ENCODE results near the gene C11orf52.
"Not testable (repeated sequence)": the region's sequence is repeated elsewhere in the genome, so short reads cannot be mapped to it uniquely, and the experiment has no call there.

Gene C11orf52

GRCh38 chr11:111913031-111913861, 5.5 kb upstream of the C11orf52 start:
- DNase-seq = no peak

GRCh38 chr11:111913997-111914396, 4.7 kb upstream of the C11orf52 start:
- DNase-seq = peak; percentile 46

GRCh38 chr11:111916768-111917167, 1.9 kb upstream of the C11orf52 start:
- DNase-seq = no peak

GRCh38 chr11:111917312-111917711, 1.4 kb upstream of the C11orf52 start:
- DNase-seq = no peak

GRCh38 chr11:111917788-111918187, 925 bp upstream of the C11orf52 start:
- no peak for DNase-seq

GRCh38 chr11:111920908-111921307, 2.2 kb downstream of the C11orf52 start:
- DNase-seq = no peak

- DNase-seq = no peak
These were observed 3.0 kb downstream of the C11orf52 start for GRCh38 chr11:111921541-111922230.

- peak; percentile 40 for DNase-seq
These were observed 4.1 kb downstream of the C11orf52 start for GRCh38 chr11:111922803-111923202.

GRCh38 chr11:111923351-111923788, 4.7 kb downstream of the C11orf52 start:
- no peak for DNase-seq

- no peak for DNase-seq
These were observed 5.2 kb downstream of the C11orf52 start for GRCh38 chr11:111923951-111924350.

GRCh38 chr11:111925953-111926352, 7.2 kb downstream of the C11orf52 start:
- no peak for DNase-seq

GRCh38 chr11:111926505-111927391, 8.0 kb downstream of the C11orf52 start:
- peak; percentile 95 for DNase-seq

- no peak for DNase-seq
These were observed 11.8 kb downstream of the C11orf52 start for GRCh38 chr11:111930472-111930871.

GRCh38 chr11:111932611-111932950, 13.9 kb downstream of the C11orf52 start:
- no peak for DNase-seq

- not testable (repeated sequence) for DNase-seq
These were observed 14.5 kb downstream of the C11orf52 start for GRCh38 chr11:111933176-111933575.

- DNase-seq = no peak
These were observed 15.2 kb downstream of the C11orf52 start for GRCh38 chr11:111933872-111934271.

- DNase-seq = no peak
These were observed 15.6 kb downstream of the C11orf52 start for GRCh38 chr11:111934306-111934705.

GRCh38 chr11:111935317-111936039, 16.8 kb downstream of the C11orf52 start:
- DNase-seq = no peak

- no peak for DNase-seq
These were observed 17.4 kb downstream of the C11orf52 start for GRCh38 chr11:111936040-111936540.

GRCh38 chr11:111937461-111937769, 18.7 kb downstream of the C11orf52 start:
- no peak for DNase-seq

- DNase-seq = no peak
These were observed 19.1 kb downstream of the C11orf52 start for GRCh38 chr11:111937844-111938243.

GRCh38 chr11:111938687-111939160, 20.0 kb downstream of the C11orf52 start:
- no peak for DNase-seq
